HK-2 (cell line): ENCODE data around the gene TMEM88.
"Not testable (repeated sequence)": the region's sequence is repeated elsewhere in the genome, so short reads cannot be mapped to it uniquely, and the experiment has no call there.

ENCODE experiments used
- DNase-seq: peaks from one replicate; pipeline ENCODE4 v3.0.0-alpha.2; 2018; ENCODE audit not compliant: unreplicated experiment

The TMEM88 gene

DNA sequence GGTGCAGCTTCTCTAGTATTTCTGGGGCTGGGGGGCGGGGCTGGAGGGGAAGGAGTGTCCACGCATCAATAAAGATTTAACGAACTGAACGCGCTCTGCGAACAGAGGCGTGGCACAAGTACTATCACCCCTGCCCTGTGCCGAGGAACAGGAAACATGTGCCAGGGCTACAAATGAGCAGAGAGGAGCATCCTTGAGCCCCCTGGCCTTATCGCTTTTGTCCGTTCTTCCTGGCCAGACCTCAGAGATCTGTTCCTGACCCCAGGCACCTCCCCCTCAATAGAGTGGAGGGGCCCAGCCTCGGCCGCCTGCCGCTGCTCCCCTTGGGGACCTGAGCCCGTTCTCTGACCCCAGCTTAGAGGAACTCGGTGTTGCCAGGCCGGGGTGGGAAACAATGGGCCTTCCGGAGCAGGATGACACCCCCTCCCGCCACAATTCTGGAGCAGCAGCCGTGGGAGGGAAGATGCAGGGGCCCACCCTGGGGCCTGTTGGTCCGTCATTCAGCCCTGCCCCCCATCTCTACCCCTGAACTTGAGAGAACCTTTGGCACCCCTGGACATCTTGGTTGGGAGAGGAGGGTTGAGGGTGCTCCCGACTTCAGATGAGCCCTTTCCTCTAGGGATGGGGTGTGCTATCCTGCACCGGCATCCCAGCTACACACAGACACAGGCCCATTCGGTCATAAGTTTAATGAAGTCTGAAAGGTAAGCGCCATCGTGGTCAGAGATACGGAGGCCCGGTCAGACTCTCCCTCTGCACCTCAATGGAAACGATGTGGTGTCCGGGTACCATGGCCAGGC, 1.3 kb downstream of the TMEM88 start:
- DNase-seq, result peak; percentile 28

DNA sequence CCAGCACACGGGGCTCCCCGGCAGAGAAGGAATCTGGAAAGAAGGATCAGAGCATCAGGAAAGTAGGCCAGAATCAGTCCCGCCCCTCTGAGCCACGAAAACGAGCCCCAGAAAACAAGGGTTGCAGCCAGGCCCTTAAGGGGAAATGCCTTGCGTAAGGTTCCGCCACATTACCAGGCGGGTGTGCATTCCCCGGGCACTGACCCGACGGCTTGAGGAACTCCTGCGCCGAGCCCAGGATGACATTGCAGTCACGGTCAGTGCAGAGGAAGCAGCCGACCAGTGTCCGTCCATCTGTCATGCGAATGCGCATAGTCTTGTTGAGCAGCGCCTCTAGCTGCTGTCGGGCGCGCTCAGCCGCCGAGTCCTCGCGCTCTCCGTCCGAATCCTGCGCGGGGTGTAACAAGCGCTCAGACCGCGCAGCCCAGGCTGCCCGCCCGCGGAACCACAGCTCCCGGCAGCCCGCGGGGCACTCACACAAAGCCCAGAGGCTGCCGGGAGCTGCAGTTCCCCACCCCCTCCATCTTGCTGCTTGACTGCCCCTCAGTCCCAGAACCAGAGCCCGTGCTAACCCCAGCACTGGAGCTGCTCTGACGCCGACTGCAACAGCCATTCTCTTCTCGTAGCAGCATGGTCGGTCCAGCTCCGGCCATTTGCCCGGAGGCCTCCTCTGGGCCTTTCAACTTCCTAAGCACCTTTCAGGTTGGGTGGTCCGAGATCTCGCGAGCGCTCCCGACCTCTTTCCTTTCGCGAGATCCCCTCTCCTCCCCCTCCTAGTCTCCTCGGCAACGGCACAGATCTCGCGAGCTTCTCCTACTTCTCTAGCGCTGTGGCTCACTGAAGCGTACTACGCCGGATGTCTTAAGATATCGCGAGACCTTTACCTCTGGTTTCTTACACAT, 2.2 kb downstream of the TMEM88 start, which contains the start of gene NAA38:
Gene NAA38 (minus strand): TSS at position 749 of the 902 bp plus-strand sequence. CDS start 96 bp downstream, at position 653.
- peak; percentile 96 for DNase-seq

- peak; percentile 89 for DNase-seq
These were observed 3.1 kb downstream of the TMEM88 start, which contains the start of gene CYB5D1 for GRCh38 chr17:7857713-7858521. CYB5D1 (plus strand) TSS chr17:7858003; CDS start chr17:7858135, 132 bp downstream.

DNA sequence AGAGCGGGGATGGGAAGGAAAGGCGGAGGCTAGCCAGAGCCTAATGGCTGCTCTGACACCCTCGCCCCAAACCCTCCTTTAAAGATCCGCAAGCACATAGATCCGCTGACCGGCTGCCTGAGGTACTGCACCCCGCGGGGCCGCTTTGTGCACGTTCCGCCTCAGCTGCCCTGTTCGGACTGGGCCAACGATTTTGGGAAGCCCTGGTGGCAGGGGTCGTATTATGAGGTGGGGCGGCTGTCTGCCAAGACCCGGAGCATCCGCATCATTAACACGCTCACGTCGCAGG, 3.6 kb downstream of the TMEM88 start:
- peak; percentile 49 for DNase-seq

- no peak for DNase-seq
These were observed 4.2 kb downstream of the TMEM88 start for GRCh38 chr17:7859028-7859427.

DNA sequence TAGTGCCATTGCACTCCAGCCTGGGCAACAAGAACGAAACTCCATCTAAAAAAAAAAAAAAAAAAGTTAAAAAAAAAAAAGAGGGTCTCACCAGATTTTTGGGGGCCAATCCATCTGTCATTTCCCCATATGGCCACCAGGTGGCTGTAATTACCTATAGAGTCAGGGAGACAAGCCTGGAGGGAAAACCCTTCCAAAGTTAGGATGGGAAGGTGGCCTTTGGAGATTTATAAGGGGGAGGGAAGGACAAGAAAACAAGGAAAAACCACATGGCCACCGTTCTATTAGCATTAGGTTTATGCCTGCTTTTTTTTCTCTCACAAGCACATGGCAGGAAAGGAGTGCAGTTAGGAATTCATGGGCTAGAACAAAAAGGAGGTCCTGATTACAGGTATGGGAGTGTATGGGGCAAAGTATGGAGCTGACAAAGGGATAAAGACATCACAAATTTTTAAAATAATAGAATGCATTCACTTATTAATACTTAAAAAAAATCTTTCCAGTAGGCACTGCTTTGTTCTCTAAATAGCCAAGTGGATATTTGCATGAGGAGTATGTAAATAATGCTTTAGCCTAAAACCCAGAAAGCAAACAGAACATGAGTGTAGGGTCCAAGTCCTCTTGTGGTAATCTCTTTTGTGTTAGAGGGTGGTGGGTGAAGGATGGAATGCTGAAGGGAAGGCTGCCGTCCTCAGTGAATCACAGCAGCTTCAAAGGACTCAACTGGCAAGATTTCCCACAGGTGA, 8.0 kb downstream of the TMEM88 start:
- peak; percentile 26 for DNase-seq

DNA sequence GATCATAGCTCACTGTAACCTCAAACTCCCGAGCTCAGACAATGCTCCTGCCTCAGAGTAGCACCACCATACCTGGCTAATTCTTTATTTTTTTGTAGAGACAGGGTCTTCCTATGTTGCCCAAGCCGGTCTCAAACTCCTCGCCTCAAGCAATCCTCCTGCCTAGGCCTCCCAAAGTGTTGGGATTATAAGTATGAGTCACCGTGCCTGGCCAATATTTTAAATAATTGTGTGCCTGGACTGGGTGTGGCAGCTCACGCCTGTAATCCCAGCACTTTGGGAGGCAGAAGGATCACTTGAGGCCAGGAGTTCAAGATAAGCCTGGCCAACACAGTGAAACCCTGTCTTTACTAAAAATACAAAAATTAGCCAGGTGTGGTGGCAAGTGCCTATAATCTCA, 9.5 kb downstream of the TMEM88 start:
- DNase-seq, result not testable (repeated sequence)

GRCh38 chr17:7864995-7865650, 10.3 kb downstream of the TMEM88 start:
- no peak for DNase-seq

- no peak for DNase-seq
These were observed 13.0 kb downstream of the TMEM88 start for GRCh38 chr17:7867881-7868329.

DNA sequence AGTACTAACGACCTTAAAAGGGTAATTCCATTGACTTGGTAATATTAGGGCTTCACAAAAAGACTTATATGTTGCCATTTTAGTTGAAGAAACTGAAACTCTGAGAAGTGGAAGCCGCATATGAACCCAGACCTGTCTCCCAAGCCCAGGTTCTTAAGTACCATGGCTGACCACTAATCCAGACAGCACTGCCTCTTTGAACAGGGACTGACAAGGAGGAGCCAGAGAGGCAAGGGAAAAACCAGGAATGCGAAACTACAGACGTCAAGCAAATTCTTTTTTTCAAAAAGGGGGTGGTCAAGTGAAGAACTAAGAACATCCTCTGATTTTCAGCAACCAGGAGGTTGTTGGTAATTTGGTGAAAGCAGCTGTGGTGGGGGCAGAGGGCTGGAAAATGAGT, 18.2 kb downstream of the TMEM88 start:
- DNase-seq, result no peak

DNA sequence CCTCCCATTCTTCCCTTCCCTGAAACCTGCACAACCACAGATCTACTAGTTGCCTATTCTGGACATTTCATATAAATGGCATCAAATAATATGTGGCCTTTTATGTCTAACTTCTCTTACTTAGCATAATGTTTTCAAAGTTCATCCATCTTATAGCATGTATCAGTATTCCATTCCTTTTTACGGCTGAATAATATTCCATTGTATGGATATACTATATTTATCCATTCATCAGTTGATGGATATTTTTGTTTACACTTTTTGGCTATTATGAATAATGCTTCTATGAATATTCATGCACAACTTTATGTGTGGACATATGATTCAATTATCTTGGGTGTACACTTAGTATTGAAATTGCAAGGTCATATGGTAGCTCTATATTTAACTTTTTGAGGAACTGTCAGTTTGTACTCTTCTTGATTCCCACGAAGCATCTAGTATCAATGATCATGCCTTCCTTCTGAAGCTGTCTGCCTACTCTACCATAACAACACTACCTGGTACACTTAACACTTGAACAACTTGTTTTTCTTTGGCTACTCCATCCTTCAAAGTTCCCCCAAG, 21.0 kb downstream of the TMEM88 start:
- no peak for DNase-seq

GRCh38 chr17:7878234-7878633, 23.4 kb downstream of the TMEM88 start:
- DNase-seq, result no peak

DNA sequence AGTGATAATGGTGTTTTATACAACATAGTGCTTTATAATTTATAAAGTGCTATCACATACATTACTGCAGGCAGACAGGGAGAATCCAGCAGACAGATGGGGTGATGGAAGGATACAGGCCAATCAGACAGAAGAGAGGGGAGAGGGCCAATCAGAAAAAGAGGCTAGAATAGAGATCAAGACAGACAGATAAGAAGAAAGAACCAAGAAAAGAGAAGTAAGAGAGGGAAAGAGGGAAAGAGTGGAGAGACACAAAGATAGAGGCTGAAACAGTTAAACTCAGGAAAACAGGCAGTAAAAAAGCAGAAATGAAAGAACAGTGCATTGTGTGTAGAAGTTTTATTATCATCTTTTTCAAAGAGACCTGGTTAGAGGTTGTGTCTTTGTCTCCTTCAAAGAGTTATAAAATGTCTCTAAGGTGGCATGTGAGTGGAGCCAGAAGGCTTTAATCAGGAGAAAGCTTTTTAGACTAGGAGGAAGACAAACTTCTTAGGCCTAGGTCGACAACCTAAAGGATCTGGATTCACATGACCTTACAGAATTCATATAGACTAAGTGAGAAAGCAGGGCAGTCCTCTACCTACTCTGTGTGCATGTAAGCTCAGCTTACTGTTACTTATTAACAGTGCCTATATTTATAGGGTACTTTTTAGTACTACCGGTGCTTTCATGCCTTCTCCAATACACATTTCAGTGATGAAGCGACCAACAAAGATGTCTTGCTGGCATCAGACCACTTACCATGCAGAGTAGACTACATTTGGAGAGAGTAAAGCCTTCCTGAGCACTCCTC, 25.4 kb downstream of the TMEM88 start:
- no peak for DNase-seq

DNA sequence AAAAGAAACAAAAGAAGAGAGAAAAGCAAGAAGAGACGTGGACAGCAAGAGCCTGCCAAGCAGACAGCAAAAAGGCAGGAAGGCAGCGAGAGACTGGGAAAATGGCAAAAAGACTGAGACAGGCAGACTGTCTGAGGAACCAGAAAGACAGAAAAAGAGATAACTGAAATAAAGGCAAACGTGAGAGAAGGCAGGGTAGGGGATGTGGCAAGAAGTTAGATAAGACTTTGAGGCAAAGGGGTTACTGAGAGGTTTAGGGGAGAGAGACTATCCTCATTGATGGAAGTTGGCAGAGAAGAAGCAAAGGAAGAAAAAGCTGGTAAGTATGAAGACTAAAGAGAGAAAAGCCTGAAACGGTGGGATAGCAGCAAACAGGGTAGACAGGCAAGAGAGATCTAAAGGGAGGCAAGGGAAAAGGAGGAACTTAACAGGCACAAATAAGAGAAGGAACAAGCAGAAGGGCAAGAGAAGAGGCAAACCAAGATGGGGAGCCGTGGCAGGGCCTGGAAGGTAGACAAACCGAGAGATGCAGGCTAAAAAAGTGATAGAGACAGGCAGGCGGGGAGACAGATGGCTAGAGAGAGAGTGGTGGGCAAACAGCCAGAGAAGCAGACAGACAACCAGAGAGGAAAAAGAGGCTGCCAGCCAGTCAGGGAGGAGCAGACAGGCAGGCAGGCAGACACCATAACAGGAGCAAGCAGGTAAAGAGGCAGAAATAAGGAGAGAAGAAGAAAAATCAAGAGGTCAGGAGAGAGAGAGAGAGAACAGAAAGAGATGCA, 26.6 kb downstream of the TMEM88 start:
- DNase-seq, result no peak

GRCh38 chr17:7882068-7882467, 27.2 kb downstream of the TMEM88 start:
- DNase-seq, result no peak

GRCh38 chr17:7882629-7883028, 27.8 kb downstream of the TMEM88 start:
- DNase-seq, result no peak

- DNase-seq, result no peak
These were observed 29.0 kb downstream of the TMEM88 start for GRCh38 chr17:7883781-7884386.
